SIG-M5 treated with dmso at 0.1 percent for 504 hours (cell line): ENCODE results near the gene UVRAG.

Source experiments
- DNase-seq: peaks from one replicate; lab custom pipeline; 2025; ENCODE audit not compliant: unreplicated experiment; lab: John Stamatoyannopoulos, UW

Gene UVRAG

DNA sequence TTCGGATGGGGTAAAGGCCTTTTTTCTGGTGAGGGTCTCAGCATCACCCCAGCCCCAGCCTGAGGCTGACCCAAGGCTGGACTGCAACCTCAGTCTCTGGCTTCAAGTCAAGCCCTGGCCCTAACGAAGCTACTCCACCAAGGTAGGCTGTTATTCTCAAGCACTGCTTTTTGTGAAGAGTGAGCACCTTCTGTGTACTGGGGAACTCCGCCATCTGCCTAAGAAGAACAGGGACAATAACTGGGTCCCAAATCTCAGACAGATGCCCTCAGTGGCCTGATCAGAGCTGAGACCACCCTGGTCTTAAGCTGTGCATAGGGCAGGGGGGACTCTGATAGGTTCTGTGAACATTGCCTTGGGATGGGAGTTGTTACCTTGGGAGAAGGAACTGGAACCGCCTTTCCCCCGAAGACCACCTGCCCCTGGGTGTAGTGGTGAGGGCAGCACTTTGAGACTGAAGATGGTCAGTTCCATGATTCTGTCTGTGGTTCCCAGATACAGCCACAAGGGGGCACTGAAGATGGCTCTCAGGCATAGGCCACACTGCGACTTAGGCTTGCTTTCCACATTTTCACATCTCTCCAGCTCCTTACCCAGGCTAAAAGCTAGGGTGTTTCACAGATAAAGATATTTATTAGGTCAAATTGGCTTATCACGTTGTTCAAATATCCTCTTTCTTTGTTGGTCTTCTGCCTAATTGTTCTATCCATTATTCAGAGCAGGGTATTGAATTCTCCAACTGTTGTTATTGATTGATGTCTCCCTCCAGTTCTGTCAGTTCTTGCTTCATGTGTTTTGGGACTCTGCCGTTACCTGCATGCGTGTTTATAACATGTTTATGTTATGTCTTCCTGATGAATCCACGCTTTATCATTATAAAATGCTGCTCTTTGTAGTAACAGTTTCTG, 11.8 kb upstream of the UVRAG start:
- peak; percentile 69 for DNase-seq

DNA sequence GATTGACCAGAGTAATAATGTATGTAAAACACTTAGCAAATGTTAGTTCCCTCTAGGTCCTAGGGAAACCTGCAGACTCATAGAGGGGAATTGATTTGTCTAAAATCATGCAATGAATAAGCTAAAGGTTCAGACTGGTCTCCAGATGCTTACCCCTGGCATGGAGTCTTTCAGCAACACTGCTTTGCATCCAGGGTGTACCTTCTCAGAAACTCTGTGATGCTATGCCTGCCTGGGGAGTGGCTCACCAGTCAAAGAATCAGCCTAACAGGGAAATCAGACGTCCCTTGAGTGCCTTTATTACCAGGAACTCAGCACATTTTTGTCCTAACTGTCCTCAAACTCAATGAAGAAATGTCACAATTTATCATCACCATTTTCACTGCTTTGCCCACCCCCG, 5.9 kb upstream of the UVRAG start:
- no peak for DNase-seq

DNA sequence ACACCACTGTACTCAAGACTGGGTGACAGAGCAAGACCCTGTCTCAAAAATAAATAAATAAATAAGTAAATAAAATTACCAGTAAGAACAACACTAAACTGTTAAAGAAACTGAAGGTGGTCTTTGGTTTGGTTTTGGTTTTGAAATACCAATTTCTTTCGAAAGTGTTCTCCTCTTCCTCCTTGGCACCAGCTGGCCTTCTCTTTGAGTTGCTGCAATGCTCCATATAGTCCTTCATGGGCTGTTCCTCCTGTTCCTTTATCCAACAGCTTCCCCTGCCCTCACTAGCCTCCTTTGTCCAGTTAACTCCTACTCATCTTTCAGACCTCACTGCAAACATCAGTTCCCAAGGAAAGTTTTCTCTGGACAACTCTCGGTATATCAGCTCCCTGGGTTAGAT, 5.0 kb upstream of the UVRAG start:
- DNase-seq: no peak

DNA sequence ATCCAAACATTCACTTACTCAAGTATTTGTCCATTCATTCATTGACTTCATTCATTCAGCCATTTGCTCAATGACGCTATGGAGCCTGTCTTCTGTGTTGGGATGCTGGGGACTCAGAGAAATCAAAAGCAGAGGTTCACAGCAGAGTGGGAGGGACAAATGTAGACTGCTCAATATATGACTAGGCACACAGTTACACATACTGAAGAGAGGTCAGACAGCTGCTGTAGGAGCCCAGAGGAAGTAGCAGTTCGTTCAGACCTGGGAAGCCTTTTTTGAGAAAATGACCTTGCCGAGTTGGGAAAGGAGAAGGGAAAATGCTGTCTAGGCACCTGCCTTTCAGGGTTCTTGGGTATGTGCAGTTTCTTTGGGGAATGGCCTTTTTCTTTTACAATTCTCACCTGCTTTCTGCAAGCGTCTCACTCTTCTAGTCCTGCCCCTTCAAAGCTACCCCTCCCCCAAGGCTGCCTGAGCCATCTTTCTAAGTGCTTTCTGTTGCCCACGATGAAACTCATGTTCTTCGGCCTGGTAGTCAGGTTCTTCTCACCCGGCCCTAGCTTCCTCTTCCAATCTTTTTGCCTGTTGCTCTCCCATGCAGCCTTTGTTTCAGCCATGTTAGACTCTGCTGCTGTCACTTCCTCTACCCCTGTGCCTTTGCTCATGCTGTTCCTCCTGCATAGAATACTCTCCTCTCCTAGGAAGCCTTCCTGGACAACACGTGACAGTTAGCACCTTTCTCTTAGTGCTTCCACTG, 4.2 kb upstream of the UVRAG start:
- peak; percentile 56 for DNase-seq

DNA sequence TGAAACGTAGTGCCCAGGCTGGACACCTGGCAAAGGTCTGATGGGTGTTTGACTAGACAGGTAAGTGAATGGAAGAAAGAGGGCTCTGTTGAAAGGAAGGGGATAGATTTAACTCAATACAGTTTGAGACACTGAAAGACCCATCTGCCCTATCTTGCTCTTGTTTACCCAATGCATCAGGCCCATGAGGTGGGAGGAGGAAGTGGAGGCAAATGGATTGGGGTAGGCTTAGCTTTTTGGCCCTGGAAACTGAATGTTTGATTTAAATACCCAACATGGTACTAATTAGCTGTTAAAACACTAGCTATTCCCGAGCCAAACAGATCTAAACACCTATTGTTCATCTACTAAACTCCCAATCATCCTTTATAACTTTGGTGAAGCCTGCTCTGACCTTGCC, 3.5 kb upstream of the UVRAG start:
- no peak for DNase-seq

DNA sequence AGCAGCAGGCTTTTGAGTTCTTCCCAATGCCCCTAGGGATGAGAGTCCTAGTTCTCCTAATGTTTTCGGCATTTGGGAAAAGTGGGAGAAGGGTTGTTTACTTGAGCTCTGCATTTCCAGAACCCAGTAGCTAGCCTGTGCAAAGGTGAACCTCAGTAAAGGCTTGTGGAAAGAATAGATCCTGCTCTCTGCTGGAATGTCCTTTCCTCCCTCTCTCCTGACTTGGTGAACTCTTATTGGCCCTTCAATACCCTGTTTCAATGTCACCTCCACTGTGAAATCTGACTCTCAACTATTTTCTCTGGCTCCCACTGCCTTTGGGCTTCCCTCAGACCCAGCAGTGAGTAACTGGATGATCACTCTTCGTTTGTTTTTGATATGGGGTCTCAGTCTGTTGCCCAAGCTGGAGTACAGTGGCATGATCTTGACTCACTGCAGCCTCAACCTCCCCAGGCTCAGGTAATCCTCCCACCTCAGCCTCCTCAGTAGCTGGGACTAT, 2.4 kb upstream of the UVRAG start:
- no peak for DNase-seq

DNA sequence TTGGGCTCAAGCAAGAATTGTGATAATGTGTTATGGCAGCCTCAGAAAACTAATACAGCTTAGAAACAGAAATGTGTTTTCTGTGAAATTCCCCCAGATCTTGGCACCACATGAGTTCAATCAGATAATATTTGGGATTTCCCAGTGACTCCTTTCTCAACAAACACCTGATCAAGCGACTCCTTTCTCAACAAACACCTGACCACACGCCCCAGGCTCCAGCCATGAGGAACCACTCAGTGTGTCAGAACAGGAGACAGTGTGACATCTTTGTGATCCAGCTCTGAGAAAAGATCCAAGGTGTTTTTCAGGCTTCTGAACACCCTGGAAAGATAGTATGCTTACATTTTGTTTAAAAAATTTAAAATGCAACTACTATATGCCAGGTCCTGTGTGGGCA, 1.9 kb upstream of the UVRAG start:
- no peak for DNase-seq

DNA sequence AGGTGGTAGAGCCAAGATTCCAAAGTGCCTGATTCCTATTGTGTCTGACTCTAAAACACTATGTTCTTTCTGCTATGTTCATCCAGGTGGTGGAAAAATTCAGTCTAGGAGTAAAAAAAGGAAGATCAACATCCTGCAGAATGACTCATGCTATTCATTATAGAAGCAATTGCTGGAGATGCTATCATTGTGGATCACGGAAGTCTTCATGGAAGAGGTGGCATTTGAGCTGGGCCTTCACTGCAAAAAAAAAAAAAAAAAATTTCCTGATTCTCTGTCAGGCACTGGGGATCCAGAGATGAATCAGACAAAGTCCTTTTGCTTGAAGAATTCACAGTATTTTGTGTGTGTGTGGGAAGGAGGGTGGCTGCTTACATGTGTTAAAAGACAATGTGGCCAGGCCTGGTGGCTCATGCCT, 1.4 kb upstream of the UVRAG start:
- no peak for DNase-seq

DNA sequence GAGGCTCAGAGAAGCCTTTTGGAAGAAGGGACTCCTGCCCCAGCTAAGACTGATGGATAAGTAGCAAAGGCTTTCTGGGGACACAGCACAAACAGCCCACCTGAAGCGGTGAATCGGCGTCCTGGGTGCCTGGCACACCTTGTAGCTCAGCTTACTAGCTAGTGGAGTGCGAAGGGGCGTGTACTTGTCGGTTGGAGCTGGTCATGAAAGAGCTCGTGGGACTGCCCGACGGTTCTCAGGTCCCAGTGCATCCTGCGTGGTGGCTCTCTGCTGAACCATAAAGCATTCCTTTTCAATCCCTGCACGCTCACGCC, 690 bp upstream of the UVRAG start:
- DNase-seq: peak; percentile 77

DNA sequence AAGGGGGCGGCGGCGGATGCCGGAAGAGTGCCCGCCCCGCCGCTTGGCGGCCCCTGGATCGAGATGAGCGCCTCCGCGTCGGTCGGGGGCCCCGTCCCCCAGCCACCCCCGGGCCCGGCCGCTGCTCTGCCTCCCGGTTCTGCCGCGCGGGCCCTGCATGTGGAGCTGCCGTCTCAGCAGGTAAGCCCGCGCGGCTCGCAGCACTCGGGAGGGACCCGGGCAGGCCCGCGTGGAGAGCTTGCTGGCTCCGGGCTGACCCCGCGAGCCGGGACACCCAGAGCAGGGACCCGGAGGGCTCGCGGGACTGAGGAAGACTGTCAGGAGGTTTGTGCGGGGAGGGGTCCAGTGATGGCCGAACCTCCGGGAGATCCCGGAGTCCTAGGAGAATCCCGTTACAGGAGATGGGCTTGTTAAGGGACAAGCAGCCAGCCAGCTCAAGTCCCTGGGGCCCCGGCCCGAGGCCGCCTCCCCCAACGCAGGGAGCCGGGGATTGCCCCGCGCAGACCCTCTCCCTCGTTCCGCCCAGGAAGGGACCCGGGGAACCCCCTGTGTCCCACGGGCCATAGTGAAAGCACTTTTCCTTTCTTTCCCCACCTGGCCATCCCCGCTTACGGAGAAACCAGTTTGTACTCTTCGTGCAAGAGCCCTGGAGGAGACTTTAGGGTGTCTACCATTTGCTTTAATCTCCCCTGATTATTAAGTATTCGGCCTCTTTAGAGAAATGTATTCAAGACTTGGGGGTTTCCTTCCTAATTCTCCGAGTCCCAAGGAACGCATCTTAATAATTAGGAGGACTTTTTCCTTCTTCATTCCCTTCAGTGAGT, 547 bp downstream of the UVRAG start:
- DNase-seq: no peak

DNA sequence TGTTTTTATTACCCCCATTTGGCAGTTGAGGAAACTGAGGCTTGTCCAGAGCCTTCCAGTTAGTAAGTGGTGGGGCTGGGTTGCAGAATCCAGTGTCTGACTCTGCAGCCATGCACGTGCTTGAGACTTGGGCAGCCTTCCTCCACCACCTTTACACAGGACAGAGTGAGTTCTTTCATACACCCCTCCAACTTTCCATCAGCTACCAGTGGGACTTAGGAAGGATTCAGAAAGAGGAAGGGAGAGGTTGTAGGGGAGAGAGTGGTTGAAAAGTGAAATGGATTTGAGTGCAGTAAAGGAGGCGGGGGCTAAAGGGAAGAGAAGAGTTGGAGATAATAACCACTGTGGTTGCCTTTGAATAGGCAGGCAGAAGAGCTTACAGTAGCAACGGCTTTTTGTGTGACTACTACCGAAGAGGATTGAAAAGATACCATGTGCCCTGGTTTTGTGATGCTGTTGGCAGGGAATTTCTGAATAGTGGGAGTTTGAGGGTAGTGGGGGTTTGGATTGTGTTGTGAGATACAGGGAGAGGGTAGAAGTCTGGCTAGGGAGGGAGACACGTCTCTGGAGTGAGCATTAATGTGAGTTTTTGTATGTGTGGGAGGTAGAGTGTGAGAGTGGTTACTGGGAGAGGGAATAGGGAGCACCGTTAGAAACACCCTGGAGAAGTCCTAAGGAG, 1.7 kb downstream of the UVRAG start:
- DNase-seq: peak; percentile 50

DNA sequence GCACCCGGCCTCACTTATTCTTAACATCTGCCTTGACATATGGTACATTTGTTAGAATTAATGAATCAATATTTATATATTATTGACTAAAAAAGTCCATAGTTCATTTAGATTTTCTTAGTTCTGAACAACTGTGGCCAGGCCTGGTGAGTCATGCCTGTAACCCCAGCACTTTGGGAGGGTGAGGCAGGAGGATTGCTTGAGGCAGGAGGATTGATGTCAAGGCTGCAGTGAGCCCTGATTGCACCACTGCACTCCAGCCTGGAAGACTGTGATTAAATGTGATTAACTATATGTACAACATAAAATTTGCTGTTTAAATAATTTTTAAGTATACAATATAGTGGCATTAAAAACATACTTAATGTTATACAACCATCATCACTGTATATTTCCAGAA, 5.6 kb downstream of the UVRAG start:
- no peak for DNase-seq

DNA sequence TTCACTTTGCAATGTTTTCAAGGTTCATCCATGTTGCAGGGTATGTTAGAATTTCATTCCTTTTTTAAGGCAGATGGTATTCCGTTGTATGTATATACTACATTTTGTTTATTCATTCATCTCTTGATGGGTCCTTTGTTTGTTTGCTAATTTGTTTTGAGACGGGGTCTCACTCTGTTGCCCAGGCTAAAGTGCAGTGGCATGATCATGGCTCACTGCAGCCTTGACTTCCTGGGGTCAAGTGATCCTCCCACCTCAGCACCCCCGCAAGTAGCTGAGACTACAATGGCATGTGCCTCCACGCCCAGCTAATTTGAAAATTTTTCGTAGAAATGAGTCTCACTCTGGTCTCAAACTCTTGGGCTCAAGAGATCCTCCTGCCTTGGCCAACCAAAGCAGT, 6.2 kb downstream of the UVRAG start:
- DNase-seq: no peak

DNA sequence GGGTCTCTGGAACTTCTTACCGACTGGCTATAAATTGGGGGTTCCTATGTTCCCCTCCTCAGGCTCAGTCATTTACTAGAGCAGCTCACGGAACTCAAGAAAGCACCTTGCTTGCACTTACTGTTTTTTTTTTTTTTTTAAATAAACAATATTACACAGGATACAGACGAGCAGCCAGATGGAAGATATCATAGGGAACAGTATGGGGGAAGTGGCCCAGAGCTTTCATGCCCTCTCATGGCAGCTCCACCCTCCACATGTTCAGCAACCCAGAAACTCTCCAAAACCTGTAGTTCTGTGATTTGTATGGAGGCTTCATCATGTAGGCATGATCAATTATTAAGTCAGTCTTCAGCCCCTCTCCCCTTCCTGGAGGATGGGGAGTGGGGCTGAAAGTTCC, 7.5 kb downstream of the UVRAG start:
- no peak for DNase-seq

DNA sequence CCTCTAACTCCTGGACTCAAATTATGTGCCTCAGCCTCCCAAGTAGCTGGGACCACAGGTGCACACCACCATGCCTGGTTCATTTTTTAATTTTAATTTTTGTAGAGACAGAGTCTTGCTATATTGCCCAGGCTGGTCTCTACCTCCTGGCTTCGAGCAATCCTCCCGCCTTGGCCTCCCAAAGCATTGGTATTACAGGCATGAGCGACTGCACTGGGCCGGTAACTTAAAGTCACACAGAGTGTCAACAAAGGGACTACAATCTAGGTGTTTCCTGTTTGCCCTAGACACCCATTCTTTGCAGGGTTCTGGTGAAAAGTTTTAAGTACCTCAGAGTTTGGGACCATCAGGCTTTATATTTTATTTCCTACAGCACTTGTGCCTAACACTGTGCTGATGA, 8.4 kb downstream of the UVRAG start:
- DNase-seq: no peak

DNA sequence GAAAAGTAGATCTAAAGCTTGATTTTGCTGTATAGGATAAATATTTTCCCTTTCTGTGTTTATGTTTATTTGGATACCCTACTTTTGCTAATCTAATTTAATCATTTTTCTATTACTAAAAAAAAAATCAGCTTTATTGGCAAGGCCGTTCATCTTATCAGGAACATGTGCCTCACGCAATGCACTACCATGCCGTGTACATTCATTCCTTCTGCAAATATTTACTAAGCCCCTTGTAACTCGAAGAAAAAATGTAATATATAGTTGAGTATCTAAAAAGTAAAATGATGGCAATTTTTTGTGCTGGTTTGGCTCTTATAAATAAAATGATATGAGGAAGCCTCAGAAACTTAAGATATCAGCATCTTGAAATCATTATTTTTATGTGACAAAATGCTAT, 8.9 kb downstream of the UVRAG start:
- DNase-seq: no peak

DNA sequence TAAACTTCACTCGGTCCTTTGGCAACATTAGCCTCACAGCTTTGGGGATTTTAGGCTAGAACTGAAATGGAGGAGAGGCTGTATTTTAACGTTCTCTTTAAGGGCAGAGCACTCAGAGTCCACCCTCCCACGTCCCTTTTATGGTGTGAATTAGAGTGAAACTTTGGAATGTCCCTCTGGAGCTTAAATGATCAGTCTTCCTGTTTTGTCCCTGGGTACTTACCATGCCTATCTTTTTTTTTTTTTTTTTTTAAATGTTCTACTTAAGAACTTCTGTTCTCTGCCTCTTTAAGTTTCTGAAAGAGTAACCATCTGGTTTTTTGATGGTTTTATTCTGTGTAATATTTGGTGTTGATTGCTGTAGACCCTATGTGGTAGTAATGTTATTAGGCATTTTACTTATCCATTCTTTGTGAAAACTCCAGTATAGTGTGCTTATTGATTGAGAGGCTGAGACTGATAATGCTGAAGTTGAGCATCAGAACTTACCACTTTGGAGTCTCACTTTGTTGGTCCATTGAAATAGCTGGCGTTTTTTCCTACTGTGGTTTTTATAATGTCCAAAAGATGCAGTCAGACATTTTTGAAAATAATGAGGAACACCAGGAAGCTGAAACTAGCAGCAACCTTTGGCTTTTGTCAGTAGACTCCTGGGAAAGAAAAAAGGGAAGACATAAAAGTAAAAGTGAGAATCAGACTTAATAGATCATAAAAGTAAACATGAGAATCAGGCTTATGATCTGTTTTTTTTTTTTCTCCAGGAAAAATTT, 11.6 kb downstream of the UVRAG start:
- DNase-seq: no peak

DNA sequence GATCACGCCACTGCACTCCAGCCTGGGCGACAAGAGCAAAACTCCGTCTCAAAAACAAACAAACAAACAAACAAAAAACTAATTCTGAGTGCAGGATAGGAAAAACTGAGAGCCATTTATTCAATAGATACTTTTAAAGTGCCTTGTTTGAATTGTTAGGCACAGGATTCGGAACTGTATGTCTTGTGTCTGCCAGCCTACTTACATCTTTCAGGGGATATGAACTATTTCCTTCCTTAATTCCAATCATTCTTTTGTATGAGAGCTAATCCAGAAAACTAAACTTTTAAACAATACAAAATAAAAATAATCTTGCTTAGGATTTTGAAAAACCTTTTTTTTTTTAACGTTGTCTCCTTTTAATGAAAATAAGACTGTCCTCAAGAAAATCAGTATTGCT, 12.6 kb downstream of the UVRAG start:
- DNase-seq: no peak

DNA sequence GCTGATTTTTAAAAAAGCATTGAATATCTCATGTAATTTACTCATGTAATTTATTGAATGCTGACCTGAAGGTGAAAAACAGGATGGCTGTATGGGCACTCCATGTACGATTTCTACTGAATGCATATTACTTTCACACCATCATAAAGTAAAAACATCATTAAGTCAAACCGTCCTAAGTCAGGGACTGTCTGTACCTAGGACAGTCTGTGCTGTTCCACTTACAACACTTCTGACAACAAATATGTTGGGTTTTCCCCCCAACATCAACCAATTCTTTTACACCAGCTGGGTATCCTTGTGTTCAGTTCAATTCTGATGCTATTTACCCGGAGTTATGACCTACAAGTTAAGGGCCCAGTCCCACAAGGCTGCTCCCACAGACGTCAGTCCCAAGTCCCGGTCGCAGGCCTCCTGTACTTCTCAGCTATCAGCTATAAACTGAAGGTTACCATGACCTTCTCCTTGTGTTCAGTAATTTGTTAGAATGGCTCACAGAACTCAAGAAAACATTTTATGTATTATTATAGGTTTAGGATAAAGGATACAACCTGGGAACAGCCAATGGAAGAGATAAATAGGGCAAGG, 17.0 kb downstream of the UVRAG start:
- no peak for DNase-seq

DNA sequence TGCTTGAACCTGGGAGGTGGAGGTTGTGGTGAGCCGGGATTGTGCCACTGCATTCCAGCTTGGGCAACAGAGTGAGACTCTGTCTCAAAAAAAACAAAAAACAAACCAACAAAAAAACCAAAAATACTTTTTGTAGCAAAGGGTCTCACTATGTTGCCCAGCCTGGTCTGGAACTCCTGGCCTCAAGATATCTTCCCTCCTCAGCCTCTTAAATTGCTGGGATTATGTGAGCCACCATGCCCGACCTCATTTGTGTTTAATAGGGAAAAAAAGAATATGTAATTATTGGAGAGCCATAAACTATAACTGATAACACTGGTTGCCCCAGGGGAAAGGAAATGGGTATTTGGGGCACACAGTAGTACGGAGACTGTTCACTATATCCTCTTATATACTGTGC, 19.7 kb downstream of the UVRAG start:
- no peak for DNase-seq
